HepG2 (cell line): ENCODE data around the gene CYTH1. TPM values are rescaled to one million over a fixed set of nuclear protein-coding genes. Genes with fewer than 3 reads are reported as not detected.
A peak's percentile ranks its signal among the peaks of the same experiment; 100 is the strongest.

Experiments used
- CSRNP1 ChIP-seq: sonication (generic); formaldehyde crosslinking; IDR thresholded peaks from 2 replicates; pipeline ENCODE4 v1.8.1; 2023; ENCODE audit warnings: mild to moderate bottlenecking, missing genetic modification reagents
- KDM5B ChIP-seq: sonication (generic); formaldehyde crosslinking; IDR thresholded peaks from 2 replicates; pipeline ENCODE4 v1.4.0; 2020; ENCODE audit warnings: missing genetic modification reagents, mild to moderate bottlenecking, borderline replicate concordance
- KLF13 ChIP-seq: sonication (generic); formaldehyde crosslinking; IDR thresholded peaks from 2 replicates; pipeline ENCODE4 v1.4.0; 2020; ENCODE audit warnings: mild to moderate bottlenecking, missing genetic modification reagents
- NCOA5 ChIP-seq: sonication (generic); formaldehyde crosslinking; IDR thresholded peaks from 2 replicates; pipeline ENCODE4 v1.4.0; 2020; ENCODE audit warnings: missing genetic modification reagents
- POLR2AphosphoS5 ChIP-seq: IDR thresholded peaks from 2 replicates; pipeline ENCODE4 v1.6.1; 2012; ENCODE audit warnings: low read depth, low read length
- SMAD3 ChIP-seq: sonication (generic); formaldehyde crosslinking; IDR thresholded peaks from 2 replicates; pipeline ENCODE4 v1.4.0; 2020; ENCODE audit warnings: missing genetic modification reagents
- TFDP1 ChIP-seq: IDR thresholded peaks from 2 replicates; pipeline ENCODE4 v1.6.1; 2016; ENCODE audit warnings: missing compliant biosample characterization, missing genetic modification reagents, borderline replicate concordance
- YEATS2 ChIP-seq: sonication (generic); formaldehyde crosslinking; IDR thresholded peaks from 2 replicates; pipeline ENCODE4 v1.4.0; 2020; ENCODE audit warnings: missing genetic modification reagents, borderline replicate concordance
- ZBTB8A ChIP-seq: sonication (generic); formaldehyde crosslinking; IDR thresholded peaks from 2 replicates; pipeline ENCODE4 v1.4.0; 2020; ENCODE audit warnings: mild to moderate bottlenecking, low read depth, missing genetic modification reagents, borderline replicate concordance
- ZMAT3 ChIP-seq: sonication (generic); formaldehyde crosslinking; conservative IDR thresholded peaks from 2 replicates; pipeline ENCODE4 v1.7.0; 2021; ENCODE audit warnings: missing genetic modification reagents
- ZNF142 ChIP-seq: sonication (generic); formaldehyde crosslinking; IDR thresholded peaks from 2 replicates; pipeline ENCODE4 v1.4.0; 2020; ENCODE audit warnings: missing genetic modification reagents
- ZNF292 ChIP-seq: sonication (generic); formaldehyde crosslinking; IDR thresholded peaks from 2 replicates; pipeline ENCODE4 v1.8.1; 2022; ENCODE audit warnings: mild to moderate bottlenecking, low read depth, missing genetic modification reagents, borderline replicate concordance
- ZNF354B ChIP-seq: sonication (generic); formaldehyde crosslinking; IDR thresholded peaks from 2 replicates; pipeline ENCODE4 v1.8.0; 2022; ENCODE audit warnings: mild to moderate bottlenecking, missing genetic modification reagents
- ZNF441 ChIP-seq: sonication (generic); formaldehyde crosslinking; IDR thresholded peaks from 2 replicates; pipeline ENCODE4 v1.7.0; 2021; ENCODE audit warnings: missing genetic modification reagents, borderline replicate concordance
- ZNF501 ChIP-seq: sonication (generic); formaldehyde crosslinking; IDR thresholded peaks from 2 replicates; pipeline ENCODE4 v1.5.1; 2020; ENCODE audit warnings: mild to moderate bottlenecking, moderate library complexity, missing genetic modification reagents
- ZNF558 ChIP-seq: sonication (generic); formaldehyde crosslinking; IDR thresholded peaks from 2 replicates; pipeline ENCODE4 v1.9.0; 2022; ENCODE audit warnings: mild to moderate bottlenecking, missing genetic modification reagents, borderline replicate concordance
- ZNF564 ChIP-seq: sonication (generic); formaldehyde crosslinking; IDR thresholded peaks from 2 replicates; pipeline ENCODE4 v1.8.1; 2023; ENCODE audit warnings: mild to moderate bottlenecking, missing genetic modification reagents
- ZNF761 ChIP-seq: sonication (generic); formaldehyde crosslinking; conservative IDR thresholded peaks from 2 replicates; pipeline ENCODE4 v1.4.0; 2020; ENCODE audit warnings: mild to moderate bottlenecking, missing genetic modification reagents
- polyA plus RNA-seq, 8 experiments: library from polyadenylated mRNA; depleted of rRNA in 3 of 8; stranded (reverse) in 7 of 8; unstranded in 1 of 8; fragments of >200 nt; fragmentation: Illumina TruSeq in 4 of 8; extraction: Trizol in 4 of 8; gene quantifications; 2 replicates each; pipeline versions ENCODE4 v1.2.1 to v1.2.3, GENCODE V29; 2011 to 2016; ENCODE audit warnings: low read depth in 4 of 8, missing spikeins in 1 of 8, mixed read lengths in 1 of 8; ENCODE audit not compliant: insufficient read depth in 1 of 8
- total RNA-seq, 5 experiments: library from RNA; depleted of rRNA; stranded (reverse); fragments of >200 nt; fragmentation: Illumina TruSeq; extraction: Trizol; gene quantifications; 2 replicates each; pipeline ENCODE4 v1.2.3, GENCODE V29; 2016; ENCODE audit warnings: low read depth in 1 of 5
- TF ChIP-seq, protein P1 (sequence below): sonication (generic); formaldehyde crosslinking; conservative IDR thresholded peaks from 2 replicates; pipeline ENCODE4 v1.8.0; 2022; ENCODE audit warnings: mild to moderate bottlenecking, moderate library complexity, missing genetic modification reagents

Gene CYTH1
- total and polyA plus RNA-seq, 2 of the 13 experiments (the other 11 are each of a cell fraction or from before 2014, with no cell fraction given): 20.1 to 48.9 TPM

DNA sequence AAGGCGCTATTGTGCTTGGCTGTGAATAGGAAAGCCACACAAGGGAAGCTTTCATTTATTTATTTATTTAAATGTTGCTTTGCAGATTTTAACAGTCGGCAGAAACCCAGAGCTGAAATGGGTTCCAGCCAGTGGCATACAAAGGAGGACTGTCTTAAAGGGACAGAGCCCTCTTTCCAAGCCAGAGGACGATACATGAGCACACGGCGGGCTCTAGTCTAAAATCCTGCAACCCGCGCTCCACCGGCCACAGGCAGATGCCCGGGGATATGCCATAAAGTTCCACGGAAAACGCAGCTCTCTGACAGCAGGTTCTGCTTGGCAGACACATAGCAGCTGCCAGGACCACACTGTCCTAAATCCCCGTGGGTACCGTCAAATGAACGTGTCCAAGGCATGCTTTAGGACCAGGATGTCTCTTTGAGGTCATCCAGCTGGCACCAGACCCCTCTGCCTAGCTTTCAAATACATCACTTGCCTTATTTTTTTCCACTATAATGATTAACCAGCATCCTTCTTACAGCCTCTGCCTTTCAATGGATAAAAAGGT lies 64.6 kb downstream of the CYTH1 start (continued):
- TF ChIP-seq KDM5B (CRISPR knock-in tag) (no peak), ZNF142 (0 out of 2 replicates have a peak, but pooled peaks have one; percentile 11), ZMAT3 (0 out of 2 replicates have a peak, but pooled peaks have one; percentile 8), ZNF292 (no peak), ZBTB8A (CRISPR knock-in tag) (no peak), ZNF441 (CRISPR knock-in tag) (no peak), SMAD3 (CRISPR knock-in tag) (0 out of 2 replicates have a peak, but pooled peaks have one; percentile 12), ZNF354B (CRISPR knock-in tag) (no peak), NCOA5 (CRISPR knock-in tag) (no peak), ZNF501 (0 out of 2 replicates have a peak, but pooled peaks have one; percentile 3), ZNF761 (CRISPR knock-in tag) (no peak), ZNF558 (CRISPR knock-in tag) (0 out of 2 replicates have a peak, but pooled peaks have one; percentile 53), ZNF564 (CRISPR knock-in tag) (no peak), TFDP1 (CRISPR knock-in tag) (0 out of 2 replicates have a peak, but pooled peaks have one; percentile 21), YEATS2 (CRISPR knock-in tag) (0 out of 2 replicates have a peak, but pooled peaks have one; percentile 12), CSRNP1 (CRISPR knock-in tag) (peak; percentile 42; the same call in 1 of the 2 replicates), POLR2AphosphoS5 (no peak), KLF13 (CRISPR knock-in tag) (no peak)
- TF ChIP-seq, protein P1, sequence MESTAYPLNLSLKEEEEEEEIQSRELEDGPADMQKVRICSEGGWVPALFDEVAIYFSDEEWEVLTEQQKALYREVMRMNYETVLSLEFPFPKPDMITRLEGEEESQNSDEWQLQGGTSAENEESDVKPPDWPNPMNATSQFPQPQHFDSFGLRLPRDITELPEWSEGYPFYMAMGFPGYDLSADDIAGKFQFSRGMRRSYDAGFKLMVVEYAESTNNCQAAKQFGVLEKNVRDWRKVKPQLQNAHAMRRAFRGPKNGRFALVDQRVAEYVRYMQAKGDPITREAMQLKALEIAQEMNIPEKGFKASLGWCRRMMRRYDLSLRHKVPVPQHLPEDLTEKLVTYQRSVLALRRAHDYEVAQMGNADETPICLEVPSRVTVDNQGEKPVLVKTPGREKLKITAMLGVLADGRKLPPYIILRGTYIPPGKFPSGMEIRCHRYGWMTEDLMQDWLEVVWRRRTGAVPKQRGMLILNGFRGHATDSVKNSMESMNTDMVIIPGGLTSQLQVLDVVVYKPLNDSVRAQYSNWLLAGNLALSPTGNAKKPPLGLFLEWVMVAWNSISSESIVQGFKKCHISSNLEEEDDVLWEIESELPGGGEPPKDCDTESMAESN (CRISPR knock-in tag): 0 out of 2 replicates have a peak, but pooled peaks have one; percentile 20
